ENCODE measurements around the gene U2AF2.
A peak's percentile ranks its signal among the peaks of the same experiment; 100 is the strongest.

The U2AF2 gene

DNA sequence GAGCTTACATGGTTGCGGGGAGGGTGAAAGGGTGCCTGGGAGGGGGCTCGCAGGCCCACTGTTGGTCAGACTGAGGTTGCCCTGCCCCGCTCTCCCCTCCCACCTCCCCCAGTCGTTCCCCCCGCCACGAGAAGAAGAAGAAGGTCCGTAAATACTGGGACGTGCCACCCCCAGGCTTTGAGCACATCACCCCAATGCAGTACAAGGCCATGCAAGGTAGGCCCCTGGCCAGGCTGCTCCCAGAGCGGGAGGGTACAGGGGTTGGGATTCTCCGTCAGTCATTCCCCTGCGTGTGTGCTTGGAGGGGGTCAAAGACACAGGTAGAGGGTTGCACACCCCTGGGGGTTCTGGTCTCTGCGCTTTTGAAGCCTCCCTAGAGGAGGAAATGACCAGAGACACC lies 5.6 kb downstream of the U2AF2 start:
- no peak for DNase-seq

DNA sequence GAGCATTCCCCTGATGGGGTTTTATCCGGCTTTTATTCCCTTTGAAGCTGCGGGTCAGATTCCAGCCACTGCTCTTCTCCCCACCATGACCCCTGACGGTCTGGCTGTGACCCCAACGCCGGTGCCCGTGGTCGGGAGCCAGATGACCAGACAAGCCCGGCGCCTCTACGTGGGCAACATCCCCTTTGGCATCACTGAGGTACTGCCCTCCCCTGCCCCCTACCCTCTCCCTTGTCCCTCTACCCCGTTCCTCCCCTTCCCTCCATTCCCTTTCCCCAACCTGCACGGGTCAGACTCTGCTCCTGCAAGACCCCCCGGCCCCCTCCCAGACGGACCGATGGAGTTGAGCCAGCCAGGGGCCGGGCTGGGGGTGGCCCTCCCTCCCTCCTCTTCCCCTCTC lies 6.2 kb downstream of the U2AF2 start:
- no peak for DNase-seq

DNA sequence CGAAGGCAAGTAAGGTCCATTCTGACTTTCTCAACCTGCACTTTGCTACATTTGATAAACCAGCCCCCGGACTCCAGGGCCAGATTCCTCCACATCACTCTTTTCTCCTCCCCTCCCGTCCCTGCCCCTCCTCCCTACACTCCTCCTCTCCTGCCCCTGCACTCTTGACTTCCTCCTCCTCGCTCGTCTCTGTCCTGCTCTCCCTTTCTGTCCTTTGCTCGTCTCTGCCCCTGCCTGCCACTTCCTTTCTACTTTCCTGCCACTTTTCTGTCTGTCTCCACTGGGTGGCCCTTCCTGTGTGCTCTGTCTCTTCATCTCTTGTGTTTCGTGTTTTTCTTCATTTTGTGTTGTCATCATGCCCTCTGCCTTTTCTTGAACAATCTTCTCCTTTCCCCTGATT lies 7.0 kb downstream of the U2AF2 start:
- DNase-seq = no peak

DNA sequence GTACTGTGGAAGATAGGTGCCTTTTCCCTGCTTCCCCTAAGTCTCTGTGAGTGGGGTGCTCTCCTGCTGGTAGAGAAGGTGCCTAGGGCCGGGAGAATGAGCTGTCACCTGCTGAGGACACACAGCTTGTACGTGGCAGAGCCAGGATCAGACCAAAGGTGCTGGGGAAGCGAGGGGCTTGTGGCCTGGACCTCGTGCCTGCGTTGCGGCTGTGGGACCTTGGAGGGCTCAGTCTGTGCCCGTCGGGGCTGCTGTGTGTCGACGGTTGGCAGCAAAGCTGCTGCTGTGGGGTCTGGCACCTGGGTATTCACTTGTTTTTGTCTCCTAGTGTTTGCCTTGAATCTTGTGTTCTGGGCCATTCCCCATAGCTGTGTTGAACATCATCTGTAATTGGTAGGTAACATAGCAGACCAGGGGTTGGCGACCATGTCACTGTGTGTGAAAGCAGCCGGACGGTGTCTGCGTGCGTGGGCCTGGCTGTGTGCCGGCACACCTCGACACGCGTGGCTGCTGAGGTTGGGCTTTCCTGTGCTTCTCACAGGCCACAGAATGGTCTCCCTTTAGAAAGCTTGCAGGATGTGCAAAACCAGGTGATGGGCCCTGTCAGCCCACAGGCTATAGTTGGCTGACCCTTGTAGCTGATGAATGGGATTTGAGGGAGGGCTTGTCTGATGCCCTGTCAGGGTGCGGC lies 9.2 kb downstream of the U2AF2 start:
- no peak for DNase-seq

DNA sequence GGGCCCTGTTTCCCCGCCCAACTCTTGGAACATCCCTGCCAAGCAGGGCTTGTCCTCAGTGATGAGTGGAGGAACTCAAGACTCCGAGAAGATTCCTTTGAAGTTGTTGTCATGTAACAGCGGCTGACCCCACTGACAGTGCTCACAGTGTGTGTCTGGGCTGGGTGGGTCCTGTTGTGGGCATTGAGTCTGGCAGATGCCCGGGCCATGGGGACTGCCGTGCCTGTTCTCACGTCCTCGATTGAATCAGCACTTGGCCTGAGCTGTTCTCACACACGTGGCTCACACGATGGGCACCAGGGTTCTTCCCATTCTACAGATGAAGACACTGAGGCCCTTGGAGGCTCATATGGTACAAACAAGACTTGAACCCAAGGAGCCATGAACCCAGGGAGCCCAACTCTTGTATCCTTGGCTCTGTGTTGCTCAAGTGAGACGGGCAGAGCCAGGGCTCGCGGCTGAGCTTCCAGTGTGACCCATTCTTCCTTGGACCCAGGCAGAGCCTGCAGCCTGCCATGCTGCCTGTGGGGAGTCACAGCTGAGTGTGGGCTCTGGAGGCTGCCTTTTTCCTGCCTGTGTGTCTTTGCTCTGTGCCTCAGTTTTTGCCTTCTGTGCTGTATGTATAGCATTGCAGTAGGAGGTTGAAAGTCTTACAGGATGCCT lies 11.6 kb downstream of the U2AF2 start:
- DNase-seq = no peak

DNA sequence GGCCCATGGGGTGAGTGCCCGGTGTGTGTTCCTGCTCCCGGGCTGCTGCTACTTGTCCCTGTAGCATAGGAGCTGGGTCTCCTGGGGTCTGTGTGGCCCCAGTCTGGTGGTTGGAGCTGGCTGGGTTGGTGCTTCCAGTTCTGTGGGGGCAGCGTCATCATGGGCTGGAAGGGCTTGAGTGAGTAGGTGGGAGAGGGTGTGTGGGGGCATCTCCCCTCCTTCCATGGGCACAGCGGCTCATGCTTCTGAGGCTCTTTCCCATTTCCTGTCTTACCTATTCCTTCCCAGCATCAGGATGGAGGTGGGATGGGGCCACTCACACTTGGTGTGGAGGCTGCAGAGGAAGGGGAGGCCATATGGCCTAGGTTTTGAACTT lies 12.2 kb downstream of the U2AF2 start:
- no peak for DNase-seq

DNA sequence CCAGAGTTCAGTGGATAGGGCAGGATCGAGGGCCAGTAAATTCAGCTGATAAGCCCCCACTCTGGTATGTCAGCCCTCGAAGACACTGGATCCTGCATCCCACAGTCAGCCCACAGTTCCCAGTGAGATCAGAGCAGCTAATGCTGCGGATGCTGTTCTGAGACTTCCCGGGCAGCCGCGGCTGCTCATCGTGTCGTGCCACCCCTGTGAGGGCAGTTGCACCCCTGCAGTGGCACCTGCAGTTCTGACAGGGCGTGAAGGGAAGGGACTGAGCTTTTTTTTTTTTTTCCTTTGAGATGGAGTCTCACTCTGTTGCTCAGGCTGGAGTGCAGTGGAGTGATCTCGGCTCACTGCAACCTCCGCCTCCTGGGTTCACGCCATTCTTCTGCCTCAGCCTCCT lies 12.7 kb downstream of the U2AF2 start:
- no peak for DNase-seq

DNA sequence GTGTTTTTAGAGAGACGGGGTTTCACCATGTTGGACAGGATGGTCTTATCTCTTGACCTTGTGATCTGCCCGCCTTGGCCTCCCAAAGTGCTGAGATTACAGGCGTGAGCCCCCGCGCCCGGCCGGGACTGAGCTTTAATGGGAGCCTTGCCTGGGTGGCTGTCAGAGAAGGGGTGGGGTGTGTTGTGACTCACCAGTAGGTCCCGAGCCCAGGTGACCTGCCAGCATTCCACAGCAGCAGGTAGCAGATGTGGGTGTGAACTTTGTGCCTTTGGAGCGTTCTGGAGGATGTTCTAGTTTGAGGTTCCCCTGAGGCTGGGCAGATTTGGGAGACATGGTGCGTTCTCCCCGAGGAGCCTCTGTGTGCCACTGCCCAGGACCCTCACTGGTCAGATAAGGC lies 13.1 kb downstream of the U2AF2 start:
- no peak for DNase-seq

DNA sequence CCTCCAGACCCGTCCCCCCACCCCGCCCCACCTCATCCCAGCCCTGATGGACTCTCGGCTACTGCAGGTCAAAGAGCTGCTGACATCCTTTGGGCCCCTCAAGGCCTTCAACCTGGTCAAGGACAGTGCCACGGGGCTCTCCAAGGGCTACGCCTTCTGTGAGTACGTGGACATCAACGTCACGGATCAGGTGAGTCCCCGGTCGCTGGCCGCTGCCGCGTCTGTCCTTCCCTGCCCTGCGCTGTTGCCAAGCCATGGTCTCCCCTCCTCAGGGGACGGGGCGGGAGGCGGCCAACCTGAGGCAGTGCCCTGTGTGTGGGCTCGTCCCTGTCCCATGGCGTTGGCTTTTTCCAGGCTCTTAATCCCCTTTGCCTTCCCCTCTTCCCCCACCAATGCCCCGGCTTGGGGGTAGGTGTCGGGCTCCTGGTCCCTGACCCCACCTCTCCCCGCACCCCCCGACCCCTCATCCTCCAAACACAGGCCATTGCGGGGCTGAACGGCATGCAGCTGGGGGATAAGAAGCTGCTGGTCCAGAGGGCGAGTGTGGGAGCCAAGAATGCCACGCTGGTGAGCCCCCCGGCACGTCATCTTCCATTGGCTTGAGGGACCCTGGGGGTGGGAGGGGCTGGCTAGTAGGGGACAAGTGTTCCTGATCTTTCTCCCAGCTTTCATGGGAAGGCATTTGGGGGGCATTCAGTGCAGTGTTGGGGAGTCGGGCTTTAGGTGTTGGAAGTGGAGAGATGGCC lies 13.9 kb downstream of the U2AF2 start:
- DNase-seq = no peak

DNA sequence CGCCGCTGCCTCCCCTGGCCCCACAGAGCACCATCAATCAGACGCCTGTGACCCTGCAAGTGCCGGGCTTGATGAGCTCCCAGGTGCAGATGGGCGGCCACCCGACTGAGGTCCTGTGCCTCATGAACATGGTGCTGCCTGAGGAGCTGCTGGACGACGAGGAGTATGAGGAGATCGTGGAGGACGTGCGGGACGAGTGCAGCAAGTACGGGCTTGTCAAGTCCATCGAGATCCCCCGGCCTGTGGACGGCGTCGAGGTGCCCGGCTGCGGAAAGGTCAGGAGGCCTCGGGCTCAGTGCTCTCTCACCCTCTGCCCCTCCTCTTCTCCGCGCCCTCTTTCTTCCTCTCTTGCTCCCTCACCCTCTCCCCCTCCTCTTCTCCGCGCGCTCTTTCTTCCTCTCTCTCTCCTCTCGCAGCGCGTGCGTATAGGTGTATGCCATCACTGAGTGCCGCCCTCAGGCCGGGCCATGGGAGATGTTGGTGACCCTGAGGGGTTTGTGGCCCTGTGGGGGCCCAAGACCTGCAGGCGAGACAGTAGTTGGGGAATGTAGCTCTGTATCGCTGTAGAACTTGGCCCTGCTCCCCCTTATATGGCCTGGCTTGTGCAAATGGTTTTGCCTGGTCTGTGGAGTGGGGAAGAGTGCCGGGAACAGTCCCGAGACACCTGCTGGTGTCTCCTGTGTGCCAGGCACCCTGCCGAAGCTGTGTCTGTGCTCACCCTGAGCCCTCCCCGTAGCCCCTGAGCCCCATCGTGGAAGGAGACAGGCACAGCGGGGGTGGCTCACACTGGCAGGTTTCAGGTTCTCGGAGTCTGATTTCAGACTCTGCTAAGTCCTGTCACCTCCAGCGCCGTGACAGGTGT lies 14.8 kb downstream of the U2AF2 start:
- no peak for DNase-seq

DNA sequence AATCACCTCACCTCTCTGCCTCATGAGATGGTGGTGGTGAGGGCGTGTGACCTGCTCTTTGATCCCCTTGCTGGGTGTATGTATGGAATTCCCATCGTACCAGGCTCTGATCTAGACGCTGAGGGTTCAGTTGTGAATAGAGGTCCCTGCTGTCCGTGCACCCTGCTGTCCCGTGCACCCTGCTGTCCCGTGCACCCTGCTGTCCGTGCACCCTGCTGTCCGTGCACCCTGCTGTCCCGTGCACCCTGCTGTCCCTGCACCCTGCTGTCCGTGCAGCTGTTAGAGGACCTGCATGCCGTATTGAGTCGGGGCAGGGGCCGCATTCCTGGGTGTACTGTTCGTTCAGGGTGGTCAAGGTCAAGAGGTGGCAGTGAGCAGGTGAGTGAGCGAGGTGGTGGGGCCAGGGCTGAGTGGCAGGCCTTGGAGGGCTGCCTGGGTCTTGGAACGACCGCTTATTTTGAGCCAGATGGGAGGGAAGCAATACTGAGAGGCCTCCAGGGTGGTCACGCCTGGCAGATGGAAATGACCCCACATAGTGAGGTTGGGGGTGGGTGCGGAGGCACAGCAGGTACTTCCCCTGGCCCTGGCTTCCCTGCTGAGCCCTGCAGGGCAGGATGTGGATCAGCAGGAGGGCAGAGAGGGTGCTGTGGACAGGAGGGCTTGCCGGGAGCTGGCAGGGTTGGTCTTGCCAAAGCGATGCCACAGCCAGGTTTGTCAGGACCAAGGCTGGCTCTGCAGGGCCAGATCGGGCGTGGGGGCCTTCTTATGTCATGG lies 15.6 kb downstream of the U2AF2 start:
- no peak for DNase-seq

DNA sequence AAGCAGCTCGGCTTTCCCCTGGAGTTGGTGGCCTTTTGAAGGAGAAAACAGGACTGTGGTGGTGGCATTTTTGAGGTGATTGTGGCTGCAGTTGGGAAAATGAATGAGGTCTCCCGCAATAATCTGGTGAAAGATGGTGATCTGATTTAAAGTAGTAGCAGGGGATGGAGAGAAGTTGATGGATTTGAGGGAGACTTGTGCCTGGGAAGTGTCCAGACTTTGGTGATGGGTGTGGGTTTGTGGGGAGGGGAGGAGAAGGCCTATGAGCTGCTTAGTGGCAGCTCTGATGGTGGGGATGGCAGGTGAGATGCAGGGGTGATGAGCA lies 16.2 kb downstream of the U2AF2 start:
- DNase-seq = no peak

DNA sequence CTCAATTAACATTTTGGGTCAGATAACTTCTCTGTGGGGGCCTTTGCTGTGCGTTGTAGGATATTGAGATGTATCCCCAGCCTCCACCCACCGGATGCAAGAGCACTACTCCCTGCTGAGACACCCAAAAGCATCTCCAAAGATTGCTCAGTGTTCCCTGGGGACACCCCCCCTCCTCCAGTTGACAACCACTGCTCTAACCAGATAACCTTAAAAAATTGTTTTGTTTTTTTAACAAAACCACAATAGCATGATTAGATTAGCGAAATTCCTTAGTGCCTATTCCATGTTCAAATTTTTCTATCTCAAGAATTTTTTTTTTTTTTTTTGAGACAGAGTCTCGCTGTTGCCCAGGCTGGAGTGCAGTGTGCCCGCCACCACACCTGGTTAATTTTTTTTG lies 17.6 kb downstream of the U2AF2 start:
- no peak for DNase-seq

DNA sequence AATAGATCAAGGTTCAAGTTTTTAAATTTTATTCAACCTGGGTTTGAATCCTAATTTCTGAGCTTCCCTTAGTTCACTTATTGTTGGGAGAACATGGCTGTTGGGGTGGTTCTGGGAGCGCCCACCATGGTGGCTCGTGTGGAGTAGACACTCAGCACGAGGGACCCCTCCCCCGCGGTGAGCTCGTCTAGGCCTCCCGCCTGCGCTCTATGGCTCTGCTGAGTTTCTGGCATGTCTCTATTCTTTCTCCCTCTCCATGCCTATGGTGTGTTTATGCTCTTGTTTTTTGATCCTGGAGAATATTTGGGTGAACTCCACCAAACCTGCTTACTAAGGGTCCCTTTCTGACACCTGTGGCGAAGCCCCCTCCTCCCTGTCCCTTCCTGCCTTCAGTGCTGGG lies 18.6 kb downstream of the U2AF2 start:
- DNase-seq = no peak

DNA sequence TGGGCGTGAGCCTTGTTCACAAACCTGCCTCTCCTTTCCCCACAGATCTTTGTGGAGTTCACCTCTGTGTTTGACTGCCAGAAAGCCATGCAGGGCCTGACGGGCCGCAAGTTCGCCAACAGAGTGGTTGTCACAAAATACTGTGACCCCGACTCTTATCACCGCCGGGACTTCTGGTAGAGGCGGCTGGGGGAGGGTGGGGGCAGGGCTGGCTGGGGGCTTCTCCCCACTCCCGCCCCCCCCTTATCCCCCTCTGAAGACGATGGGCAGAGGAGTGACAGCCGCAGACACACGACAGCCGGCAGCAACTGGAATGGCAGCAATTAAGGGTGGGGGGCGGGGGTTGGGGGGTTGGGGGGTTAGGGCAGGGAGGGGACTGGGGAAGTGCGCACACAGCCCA lies 19.1 kb downstream of the U2AF2 start:
- no peak for DNase-seq

DNA sequence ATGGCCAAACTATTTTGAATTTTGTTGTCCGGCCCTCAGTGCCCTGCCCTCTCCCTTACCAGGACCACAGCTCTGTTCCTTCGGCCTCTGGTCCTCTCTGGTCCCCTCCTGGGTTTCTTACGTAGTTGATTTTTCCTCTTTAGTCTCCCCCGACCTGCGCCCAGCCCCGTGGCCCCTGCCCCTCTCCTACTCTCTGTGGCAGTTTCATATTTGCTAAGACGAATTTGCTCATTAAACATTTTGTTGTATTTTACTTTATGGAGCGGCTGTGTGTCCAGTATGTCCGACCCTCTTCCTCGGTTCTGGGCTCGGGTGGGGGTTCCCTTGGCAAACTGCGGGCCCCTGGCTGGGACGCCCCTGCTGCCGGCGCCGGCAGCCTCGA lies 19.6 kb downstream of the U2AF2 start:
- no peak for DNase-seq

DNA sequence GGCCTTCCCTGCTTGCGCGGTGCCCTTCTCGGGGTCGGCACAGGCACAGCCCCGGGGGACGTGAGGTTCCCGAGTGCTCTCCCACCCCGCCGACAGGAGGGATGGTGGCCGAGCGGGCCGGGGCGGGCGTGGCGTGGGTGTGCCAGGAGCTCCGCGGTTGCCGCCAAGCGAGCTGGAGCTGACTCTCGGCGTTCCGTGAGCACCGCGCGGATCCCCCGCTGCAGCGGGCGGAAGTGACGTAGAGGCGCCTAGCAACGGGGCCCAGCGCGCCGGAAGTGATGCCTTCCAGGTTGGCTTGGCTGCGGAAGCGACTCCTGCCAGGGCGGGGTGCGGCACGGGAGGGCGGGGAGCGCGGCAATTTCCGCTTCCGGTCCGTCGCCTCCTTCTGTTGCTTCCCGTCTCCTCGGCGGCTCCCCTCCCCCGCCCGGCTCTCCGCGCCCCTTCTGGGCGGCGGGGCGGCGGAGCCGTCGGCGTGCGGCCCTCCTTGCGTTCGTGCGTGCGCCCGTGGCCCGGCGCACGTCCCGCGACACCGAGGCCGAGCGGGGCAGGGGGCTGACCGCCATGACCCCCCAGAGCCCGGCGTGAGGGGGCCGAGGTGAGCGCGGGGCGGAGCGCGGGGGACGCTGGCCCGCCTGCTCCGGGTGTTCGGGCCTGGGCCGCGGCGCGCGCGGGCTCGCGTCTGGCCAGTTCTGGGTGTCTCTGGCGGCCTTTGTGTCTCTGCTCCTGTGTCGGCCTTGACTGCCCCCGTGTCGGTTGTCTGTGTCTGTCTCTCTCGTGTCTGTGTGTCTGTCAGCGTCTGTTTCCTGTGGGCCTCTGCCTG lies 20.2 kb downstream of the U2AF2 start, which contains the start of gene EPN1:
TSS of gene EPN1 (plus strand) at position 386 of the 820 bp plus-strand sequence. CDS start 3,402 bp downstream, outside the sequence.
- DNase-seq = peak; percentile 73

DNA sequence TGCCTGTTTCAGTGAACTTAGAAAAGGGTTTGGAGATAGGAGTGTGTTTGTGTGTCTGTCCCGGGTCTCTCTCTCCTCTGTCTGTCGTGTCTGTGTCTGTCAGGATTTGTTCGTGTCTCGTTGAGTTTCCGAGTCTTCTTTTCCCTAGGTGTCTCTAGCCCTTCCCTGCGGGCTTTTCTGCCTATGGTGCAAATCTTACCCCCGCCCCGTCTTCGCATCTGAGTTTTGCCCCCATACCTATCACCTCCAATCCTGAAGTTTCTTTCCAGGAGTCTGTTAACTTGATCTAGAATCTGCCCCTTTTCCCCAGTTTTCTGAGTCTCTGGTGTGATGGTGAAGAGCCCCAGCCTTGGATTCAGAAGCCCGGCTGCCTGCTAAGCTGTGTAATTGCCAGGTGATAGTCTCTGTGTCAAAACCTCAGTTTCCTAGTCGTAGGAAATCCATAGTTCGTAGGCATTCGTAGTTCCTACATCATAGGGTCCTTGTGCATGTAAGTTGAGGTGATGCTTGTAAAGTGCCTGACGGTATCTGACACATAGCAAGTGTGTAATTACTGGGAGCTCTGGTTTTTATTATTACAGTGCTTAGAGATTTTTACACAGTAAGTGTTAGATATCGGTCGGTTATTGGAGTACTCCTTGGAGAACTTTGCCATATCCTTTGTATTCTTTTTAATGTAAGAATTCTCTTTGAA lies 21.0 kb downstream of the U2AF2 start:
- no peak for DNase-seq

DNA sequence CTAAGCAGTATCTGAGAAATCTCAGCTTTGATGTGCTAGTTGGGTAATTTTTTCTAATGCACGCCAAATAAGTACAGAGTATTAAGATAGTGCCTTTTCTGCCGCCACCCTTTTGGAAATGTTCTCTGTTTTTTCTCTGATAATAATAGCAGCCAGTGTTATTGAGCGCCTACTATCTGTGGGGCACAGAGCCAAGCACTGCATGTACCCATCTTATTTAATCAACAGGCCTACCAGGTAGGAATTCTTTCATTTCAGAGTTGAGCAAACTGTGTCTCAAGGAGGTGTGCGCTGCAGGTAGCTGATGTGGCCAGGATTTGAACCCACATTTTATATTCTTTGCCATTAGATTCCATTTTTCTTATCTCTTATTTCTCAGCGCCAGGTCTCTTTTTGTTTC lies 21.5 kb downstream of the U2AF2 start:
- DNase-seq = no peak

DNA sequence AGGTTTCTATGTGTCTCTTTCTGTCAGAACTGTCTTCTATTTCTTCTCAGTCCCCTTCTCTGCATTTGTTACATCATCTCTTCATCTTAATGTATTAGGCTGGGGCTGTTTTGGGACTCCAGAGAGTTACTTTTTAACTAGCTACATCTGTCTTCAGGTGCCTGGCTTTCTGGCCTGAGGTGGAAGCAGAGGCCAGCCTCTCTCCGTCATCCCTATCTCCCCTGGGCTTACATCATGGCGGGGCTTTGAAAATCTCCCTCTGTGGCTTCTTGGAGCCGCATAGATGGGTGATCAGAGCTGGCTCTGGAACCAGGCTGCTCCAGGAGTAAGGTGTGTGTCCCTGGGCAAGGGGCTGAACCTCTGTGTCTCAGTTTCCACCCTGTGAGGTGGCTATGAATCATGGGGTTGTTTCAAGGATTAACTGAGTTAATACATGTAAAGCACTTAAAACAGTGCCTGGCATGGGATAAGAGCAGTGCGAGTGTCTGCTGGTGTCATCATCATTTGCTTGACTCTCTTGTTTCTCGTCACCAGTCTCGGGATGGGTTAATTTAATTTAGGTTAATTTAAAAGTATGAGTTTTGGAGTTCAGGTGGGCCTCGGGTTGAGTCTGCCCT lies 22.2 kb downstream of the U2AF2 start:
- DNase-seq = no peak

Measured in NCI-H524 treated with DMSO at 0.1 percent for 48 hours (cell line).